Astrocyte of the hippocampus (primary cell): ENCODE results near the gene ATP23.

Source experiments
- DNase-seq: peaks from one replicate; pipeline ENCODE4 v3.0.0; 2011; ENCODE audit warnings: low read depth, low spot score

ATP23 gene

DNA sequence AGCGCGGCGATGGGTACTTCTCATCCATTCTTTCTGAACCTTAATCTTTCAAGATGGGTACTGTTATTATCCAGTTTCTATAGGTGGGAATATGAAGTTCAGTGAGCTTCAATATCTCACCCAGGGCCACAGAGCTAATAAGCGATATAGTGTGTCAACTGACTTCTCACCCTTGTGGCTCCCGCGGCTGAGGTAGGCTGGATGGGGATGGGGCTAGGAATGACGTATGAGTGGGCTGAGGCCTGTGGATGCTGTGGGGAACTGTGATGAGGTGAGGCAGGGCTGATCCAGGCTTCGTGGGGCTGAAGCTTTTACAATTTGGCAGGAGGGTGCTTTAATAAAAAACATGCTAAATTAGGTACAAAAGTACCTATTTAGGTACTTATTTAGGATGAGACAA lies 32.9 kb upstream of the ATP23 start:
- DNase-seq: no peak

DNA sequence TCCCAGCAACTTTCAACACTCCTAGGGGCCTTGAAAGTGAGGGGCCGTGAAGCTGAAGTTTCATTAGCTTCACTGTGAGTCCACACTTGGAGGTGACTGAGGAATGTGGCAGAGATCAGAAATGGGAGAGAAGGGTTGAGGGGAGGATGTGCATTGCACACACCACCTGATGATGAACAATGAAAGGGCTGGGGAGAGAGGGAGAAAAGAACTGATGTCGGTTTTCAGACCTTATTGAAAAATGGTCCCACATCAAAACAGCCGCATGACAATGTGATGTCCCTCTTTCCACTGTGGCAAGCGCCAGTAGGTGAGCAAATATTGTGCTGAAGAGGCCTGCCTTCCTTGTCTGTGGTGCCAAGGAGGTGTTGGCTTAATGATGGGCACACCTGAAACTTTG lies 32.3 kb upstream of the ATP23 start:
- DNase-seq: no peak

DNA sequence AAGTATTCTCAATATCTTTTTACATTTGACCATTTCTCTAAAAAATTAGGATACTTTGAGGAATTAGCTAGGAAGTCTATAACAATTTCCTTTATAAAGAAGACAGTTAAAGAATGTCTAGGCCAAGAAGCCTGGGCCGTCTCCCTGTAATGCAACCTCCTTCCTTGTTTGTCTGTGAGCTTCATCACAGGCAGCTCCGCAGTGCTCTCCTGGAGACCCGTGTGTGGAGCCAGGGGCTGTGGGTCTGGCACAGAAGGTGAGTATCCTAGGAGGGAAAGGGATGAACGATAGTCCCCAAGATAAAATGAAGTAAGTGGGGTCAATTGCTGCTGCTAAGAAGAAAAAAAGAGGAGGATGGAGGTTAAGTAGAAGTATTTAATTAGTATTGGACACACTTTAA lies 31.8 kb upstream of the ATP23 start:
- DNase-seq: no peak

DNA sequence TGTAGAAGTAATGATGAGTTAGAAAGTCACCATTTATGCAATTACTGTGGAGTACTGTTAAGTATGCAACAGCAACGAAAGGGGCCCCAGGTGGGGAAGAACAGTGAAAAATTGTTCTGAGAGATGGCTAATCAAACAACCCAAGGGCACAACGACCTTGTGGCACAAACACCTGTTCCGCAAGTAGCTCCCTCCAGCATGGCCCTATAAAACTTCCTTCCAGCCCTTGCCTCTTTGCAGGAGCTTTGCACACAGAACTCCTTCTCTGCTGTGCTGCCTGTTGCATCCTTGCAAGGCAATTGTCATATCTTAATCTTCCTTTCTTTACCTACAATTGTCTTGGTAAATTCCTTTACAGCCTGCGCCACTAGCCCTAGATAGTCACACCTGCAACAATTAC lies 23.2 kb upstream of the ATP23 start:
- no peak for DNase-seq

DNA sequence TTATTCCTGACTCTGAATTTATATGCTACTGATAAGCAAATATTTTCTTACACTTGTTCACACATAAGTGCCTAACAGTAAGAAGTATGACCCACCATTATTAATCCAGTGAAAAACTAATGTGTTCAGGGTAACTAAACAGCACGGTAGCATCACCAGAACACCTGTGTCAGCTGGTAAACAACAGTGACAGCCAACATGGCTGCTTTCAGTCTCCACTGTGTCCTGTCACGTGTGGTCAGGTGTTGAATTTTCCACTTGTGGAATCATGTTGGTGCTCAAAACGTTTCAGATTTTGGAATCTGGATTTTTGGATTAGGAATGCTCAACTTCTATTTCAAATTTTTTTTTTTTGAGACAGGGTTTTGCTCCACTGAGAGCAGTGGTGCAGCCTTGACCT lies 14.3 kb upstream of the ATP23 start:
- DNase-seq: no peak

DNA sequence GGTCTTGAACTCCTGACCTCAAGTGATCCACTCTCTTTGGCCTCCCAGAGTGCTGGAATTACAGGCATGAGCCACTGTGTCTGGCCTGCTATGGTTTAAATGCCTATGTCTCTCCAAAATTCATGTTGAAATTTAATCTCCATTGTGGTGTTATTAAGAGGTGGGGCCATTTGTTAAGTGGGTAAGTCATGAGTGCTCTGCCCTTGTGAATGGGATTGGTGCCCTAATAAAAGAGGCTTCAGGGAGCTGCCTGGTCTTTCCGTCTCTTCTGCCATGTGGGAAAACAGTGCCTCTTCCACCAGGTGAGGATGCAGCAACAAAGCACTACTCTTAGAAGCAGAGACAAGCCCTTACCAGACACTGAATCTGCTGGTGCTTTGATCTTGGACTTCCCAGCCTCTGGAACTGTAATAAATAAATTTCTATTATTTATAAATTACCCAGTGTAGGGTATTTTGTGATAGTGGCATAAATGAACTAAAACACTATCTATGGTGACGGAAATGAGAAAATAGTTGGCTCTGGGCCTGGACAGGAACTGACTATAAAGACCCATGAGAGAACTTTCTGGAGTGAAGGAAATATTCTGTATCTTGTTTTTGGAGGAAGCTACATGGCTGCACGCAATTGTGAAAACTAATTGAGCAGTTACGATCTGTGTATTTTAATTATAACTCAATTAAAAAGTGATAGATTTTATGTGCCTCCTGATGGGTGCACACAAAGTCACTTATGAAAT lies 12.1 kb upstream of the ATP23 start:
- DNase-seq: no peak

DNA sequence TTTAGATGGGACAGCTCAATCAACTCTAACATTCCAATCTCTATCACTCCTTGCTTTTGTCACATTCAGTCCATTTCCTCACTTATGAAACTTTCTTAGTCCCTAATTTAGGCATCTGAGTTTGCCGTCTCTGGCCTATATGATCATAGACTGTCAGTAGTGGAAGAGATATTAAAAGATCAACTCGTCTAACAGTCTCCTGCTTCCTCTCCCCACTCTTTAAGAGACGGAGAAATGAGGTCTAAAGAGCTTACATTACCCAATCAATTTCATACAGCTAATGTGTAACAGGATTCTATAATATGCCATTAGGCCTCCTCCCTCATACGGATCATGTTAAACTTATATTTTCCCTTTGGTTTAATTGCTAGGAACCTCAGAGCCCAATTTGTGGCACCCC lies 6.5 kb upstream of the ATP23 start:
- no peak for DNase-seq

DNA sequence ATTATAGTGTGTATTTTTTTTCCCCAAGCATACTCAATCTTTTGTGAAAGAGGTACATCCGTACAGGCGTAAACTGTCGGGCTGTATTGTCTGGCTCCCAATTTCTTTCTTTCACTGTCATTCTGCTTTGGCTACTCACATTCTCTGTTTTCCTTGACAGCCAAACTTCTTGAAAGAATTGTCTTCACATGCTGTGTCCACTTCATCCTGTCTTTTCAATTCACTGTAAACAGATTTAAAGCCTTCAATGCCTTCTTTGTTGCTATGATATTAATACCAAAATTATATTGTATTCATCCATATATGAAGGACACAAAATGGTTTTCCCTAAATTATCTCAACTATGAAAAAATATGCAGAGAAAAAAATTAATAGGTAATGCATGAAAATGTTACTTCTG lies 6.0 kb upstream of the ATP23 start:
- DNase-seq: no peak

DNA sequence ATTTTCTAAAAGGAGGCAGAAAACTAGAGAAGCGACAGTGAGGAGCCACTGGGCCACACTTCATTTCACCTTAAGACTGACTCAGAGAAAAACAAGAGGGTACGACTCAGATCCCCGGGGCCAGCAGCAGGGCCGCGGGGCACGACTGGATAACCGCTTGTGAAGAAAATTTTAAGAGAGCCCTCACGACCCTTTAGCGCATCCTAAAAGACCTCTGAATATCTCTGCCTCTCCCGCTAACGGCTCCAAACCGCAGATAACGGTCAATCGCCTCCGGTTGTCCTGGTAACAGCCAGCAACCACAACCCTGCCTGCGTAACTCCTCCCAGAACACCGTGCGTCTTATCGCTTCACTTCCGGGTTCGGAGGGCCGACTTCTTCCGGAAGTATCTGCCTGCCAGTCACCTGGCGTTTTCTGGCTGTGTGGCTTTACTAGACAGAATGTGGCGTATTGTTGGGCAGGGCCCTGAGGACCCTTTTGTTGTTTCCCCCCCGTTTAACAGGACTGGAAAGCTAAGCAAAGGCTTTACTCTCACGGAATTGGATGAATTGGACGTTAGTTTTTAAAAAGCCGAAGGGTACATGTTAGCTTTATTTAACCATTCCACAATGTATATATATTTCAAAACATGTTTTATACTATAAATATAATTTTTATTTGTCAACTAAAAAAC lies 5.4 kb upstream of the ATP23 start:
- DNase-seq: peak; percentile 95

DNA sequence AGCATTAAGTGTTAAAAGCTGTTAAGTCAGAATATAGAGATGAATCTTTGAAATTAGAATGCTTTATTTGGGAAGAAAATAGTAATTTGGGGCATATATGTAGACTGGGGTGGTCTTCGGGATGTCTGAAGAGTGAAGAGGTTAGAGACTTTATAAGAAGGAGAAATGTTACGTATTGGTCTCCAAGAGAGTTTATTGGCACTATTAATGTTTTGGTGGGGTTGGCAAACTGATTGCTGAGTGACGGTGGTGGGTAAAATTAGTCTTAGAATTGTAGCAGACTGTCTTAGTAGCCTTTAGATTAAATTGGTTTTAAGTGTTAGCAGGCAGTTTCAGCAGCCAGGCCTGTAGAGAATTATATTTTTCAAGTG lies 4.9 kb upstream of the ATP23 start:
- no peak for DNase-seq

DNA sequence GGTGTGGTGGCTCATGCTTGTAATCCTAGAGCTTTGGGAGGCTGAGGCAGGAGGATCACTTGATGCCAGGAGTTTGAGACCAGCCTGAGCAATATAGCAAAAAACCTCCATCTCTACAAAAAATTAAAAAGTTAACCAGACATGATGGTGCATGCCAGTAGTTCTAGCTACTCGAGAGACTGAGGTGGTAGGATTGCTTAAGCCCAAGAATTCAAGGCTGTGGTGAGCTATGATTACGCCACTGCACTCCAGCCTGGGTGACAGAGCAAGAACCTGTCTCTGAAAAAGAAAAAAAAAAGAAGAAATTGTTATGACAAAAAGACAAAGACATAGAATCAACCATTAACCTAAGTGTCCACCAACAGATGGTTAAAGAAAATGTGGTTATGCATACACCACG lies 2.1 kb upstream of the ATP23 start:
- DNase-seq: no peak

DNA sequence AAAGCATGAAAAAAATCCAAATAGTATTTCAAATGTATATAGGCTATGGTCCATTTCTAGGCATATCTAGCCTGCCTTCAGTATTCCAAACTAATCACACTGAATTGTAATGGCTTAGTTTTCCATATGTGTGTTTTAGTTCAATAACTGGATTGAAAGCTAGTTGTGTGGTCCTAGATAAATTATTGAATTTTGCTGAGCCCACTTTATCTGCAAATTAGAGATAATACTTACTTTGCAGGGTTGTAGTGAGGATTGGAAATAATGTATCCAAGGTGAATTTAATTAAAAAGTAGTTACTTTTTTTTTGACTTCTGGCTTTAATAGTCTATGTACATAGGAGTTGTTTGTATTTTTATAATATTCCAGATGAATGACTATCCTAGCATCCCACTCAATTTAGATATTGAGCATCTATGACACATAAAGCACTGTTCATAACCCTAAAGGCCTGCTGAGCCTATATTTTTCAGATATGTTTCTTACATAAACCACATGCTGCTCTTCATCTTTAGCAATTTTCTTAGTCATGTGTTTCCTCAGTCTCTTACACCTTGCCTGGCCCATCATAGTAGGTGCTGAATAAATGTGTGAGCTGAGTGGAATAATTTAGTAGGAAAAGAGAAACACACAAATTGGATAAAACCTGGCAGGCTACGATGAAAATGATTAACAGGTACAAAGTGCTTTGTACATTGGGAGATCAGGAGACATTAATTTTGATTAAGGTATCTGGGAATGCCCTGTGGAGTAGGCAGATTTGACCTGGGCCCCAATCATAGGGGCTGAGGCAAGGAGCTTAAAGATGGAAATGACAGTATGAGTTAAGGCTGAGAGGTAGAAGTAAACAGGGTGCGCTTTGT lies 1.1 kb upstream of the ATP23 start:
- no peak for DNase-seq

DNA sequence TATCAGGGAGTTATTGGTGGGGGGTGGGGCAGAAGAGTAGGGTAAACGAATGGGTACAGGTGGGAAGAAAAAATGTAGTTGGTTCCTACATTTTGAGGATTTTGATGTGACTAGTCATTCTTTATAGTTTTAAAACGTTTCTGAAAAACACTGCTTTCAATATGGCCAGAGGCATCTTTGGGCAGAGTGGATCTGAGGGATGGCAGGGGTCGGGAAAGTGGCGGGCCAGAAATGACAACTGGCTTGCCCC lies 527 bp upstream of the ATP23 start:
- DNase-seq: no peak

DNA sequence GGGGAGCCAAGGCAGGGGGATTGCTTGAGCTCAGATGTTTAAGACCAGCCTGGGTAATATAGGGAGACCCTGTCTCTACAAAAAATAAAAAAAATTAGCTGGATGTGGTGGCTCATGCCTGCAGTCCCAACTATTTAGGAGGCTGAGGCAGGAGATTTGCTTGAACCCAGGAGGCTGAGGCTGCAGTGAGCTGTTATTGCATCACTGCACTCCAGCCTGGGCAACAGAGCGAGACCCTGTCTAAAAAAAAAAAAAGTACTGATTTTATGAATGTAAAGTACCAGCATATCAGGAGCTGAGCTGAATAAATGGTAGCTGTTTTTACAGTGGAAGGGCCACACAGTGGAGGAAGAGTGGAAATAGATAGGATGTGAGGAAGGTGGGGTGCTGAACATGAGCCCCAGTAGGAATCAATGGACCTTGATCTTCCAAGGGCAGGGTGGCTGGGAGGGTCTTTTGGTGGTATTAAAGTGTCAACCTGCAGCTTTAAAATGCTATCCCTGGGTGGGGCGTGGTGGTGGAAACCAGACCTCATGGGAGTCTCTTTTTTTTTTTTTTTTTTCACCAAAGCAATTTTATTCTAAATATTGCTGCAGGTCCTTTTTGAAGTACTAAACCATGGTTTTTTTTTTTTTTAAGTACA lies 2.2 kb downstream of the ATP23 start:
- DNase-seq: no peak

DNA sequence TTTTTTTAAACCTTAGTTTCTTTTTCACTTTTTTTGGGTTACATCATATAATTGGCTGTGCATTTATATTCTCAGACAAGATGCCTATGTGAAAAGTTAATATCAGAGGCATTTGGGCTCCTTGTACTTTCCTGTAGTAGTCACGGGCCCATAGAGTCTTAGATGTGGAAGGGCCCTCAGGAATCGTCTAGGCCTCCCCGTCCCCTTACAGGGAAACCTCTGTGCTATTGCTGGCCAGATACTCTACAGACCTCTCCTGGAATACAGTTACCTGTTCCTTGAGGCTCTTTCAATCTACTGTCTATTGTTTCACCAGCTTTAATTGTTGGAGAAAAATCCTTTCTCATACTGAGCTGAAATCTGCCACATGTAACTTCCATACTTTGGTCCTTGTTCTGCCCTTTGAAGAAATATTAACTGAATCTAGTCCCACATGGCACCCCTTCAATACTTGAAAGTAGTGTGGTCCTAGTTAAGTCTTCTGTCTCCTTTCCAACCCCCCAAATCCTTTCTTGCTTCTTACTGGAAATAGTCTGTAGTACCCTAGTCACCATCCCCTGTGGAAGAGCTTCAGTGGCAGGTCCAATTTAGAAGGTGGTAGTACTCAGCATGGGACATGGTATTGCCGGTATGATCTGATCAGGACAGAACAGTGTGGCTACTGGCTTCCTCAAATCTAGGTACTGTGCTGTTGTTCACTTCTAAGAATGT lies 3.1 kb downstream of the ATP23 start:
- no peak for DNase-seq

DNA sequence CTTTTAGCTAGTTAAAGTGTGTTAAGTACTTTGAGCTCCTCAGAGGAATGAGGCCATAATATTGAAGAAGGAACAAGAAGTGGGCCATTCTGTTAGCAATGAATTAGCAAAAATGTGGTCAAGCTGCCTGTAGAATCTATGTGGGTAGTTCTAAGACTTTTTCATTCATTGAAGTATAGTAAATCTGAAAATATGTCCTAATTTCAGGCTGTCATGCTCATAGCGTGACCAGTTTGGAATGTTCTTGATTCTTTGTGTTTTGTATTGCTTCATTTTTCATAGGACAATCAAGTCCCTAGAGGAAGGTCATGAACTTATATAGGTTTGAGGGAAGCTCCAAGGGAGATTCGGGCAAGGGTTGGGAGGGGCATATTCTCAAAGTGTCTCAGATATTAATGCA lies 11.4 kb downstream of the ATP23 start:
- no peak for DNase-seq

DNA sequence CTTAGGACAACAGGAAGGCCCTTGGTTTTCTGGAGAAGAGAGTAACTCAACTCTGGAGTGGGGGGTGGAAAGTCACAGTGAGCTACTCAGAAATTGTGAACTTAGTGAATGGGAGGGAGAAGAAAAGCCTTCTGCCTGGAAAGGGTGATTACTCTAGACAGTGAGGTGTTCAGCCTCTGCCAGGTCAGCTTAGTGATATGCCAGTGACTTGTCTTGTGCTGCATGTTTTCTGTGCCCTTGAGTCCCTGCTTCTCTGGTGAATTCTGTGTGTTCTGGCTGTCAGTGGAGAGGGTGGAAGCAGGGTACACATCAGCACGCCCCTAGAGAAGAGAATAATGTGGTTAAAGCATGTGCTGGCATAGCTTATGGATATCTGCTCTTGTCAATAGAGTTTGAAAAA lies 13.4 kb downstream of the ATP23 start:
- DNase-seq: no peak

DNA sequence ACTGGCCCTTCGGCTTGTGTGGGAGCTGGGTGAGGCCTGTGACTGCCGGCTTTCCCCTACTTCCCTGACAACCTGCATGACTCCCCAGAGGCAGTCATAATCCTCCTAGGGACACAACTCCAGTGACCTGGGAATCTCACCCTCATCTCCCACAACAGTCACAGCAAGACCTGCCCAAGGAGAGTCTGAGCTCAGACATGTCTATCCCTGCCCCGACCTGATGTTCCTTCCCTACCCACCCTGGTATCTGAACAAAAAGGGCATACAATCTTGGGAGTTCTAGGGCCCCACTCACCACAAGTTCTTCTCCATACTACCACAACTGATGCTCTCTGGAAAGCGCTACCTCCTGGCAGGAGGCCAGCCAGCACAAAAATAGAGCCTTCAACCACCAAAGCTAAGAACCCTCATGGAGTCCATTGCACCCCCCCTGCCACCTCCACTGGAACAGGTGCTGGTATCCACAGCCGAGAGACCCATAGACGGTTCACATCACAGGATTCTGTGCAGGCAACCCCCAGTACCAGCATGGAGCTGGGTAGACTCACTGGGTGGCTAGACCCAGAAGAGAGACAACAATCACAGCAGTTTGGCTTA lies 16.8 kb downstream of the ATP23 start:
- DNase-seq: no peak

DNA sequence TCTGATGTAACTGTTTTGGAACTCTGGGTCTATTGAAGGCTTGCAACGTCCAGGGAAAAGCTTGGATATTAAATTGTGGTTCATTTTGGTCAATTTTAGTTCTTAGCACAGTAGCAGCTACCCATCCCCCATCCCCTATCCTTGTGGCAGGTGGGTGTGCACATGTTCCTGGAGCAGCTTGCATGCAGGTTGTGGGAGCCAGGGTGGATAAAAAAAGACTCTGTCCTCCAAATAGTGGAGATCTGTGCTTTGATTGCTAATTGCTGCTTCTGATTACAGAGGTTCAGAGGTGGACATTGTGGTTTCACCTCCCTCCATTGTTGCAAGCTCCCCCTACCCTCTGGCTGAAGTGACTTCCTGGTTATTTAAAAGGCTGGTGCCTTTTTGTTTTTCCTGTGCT lies 23.1 kb downstream of the ATP23 start:
- DNase-seq: no peak

DNA sequence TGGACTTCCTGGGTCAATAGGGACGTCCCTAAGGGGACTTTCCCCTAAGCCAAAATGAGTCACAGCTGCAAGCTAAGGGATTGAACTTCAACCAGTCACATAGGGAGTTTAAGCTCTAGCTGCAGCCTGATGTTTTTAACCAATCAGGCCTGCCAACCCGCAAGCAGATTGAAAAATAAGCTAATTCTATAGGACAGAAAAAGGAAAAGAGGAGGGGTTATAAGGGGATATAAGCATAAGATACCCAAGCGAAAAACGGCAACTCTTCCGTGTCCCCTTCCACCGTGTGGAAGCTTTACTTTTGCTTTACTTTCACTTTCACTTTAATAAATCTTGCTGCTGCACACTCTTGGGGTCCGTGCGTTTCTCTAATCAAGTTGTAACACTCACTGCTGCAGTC lies 24.4 kb downstream of the ATP23 start:
- no peak for DNase-seq

DNA sequence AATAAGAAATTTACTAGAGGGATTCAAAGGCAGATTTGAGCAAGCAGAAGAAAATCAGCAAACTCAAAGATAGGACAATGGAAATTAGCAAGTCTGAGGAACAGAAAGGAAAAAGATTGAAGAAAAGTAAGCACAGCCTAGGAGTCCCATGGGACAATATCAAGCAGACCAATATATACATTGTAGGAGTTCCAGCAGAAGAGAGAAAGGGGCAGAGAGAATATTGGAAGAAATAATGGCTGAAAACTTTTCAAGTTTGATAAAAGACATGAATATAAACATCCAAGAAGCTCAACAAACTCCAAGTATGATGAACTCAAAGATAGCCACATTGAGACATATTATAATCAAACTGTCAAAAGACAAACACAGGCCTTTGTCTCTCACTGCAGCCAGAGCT lies 25.2 kb downstream of the ATP23 start:
- DNase-seq: no peak
